Activated CD4-positive, alpha-beta T cell treated with anti-CD3 and anti-CD28 coated beads, Interleukin-10, Interleukin-2, amounts not matched to agents 100 ng/mL and 50 ng/mL, durations not matched to agents 16 hours and 8 hours (primary cell): ENCODE measurements around the gene SLC12A2.

Experiments
- DNase-seq: peaks from one replicate; pipeline ENCODE4 v3.0.0-alpha.2; 2020

Gene SLC12A2

GRCh38 chr5:128097781-128098180 lies 14.2 kb downstream of the SLC12A2 start:
- no peak for DNase-seq

- no peak for DNase-seq
Measured at GRCh38 chr5:128099944-128100343, 16.4 kb downstream of the SLC12A2 start.

- DNase-seq, result no peak
Measured at GRCh38 chr5:128100860-128101557, 17.4 kb downstream of the SLC12A2 start.

- no peak for DNase-seq
Measured at GRCh38 chr5:128101676-128102075, 18.1 kb downstream of the SLC12A2 start.

GRCh38 chr5:128105203-128105602 lies 21.6 kb downstream of the SLC12A2 start:
- DNase-seq, result no peak

- DNase-seq, result no peak
Measured at GRCh38 chr5:128109138-128109537, 25.6 kb downstream of the SLC12A2 start.

GRCh38 chr5:128109766-128110165 lies 26.2 kb downstream of the SLC12A2 start:
- no peak for DNase-seq

- no peak for DNase-seq
Measured at GRCh38 chr5:128111818-128112448, 28.4 kb downstream of the SLC12A2 start.

GRCh38 chr5:128116445-128116844 lies 32.9 kb downstream of the SLC12A2 start:
- DNase-seq, result no peak

GRCh38 chr5:128118214-128118613 lies 34.6 kb downstream of the SLC12A2 start:
- no peak for DNase-seq

- no peak for DNase-seq
Measured at GRCh38 chr5:128121651-128122050, 38.1 kb downstream of the SLC12A2 start.

GRCh38 chr5:128123936-128124335 lies 40.4 kb downstream of the SLC12A2 start:
- no peak for DNase-seq

GRCh38 chr5:128126241-128126640 lies 42.7 kb downstream of the SLC12A2 start:
- DNase-seq, result no peak

- DNase-seq, result no peak
Measured at GRCh38 chr5:128132499-128132898, 48.9 kb downstream of the SLC12A2 start.

- DNase-seq, result no peak
Measured at GRCh38 chr5:128135286-128135685, 51.7 kb downstream of the SLC12A2 start.

GRCh38 chr5:128143911-128144310 lies 60.3 kb downstream of the SLC12A2 start:
- DNase-seq, result no peak

- DNase-seq, result no peak
Measured at GRCh38 chr5:128144491-128144890, 60.9 kb downstream of the SLC12A2 start.

GRCh38 chr5:128146671-128147070 lies 63.1 kb downstream of the SLC12A2 start:
- DNase-seq, result no peak

GRCh38 chr5:128154943-128155342 lies 71.4 kb downstream of the SLC12A2 start:
- no peak for DNase-seq

- no peak for DNase-seq
Measured at GRCh38 chr5:128155776-128156175, 72.2 kb downstream of the SLC12A2 start.

GRCh38 chr5:128156521-128156920 lies 73.0 kb downstream of the SLC12A2 start:
- no peak for DNase-seq

GRCh38 chr5:128158342-128158741 lies 74.8 kb downstream of the SLC12A2 start:
- DNase-seq, result no peak

- DNase-seq, result no peak
Measured at GRCh38 chr5:128163991-128164390, 80.4 kb downstream of the SLC12A2 start.

GRCh38 chr5:128169401-128170017 lies 85.9 kb downstream of the SLC12A2 start:
- DNase-seq, result no peak
